Osteoblast (primary cell): ENCODE data around the gene LAMC1. TPM values are rescaled to one million over a fixed set of nuclear protein-coding genes. Genes with fewer than 3 reads are reported as not detected.

Experiments used
- DNase-seq: peaks from one replicate; pipeline ENCODE4 v3.0.0; 2011; ENCODE audit warnings: low spot score, mixed read lengths; ENCODE audit not compliant: insufficient read length; ENCODE audit errors: missing footprints
- H2AFZ ChIP-seq: 2 replicates; pipeline ENCODE4 v1.6.0; 2011; ENCODE audit warnings: mild to moderate bottlenecking, low read length
- H3K27ac ChIP-seq: 2 replicates; pipeline ENCODE4 v1.5.1; 2011; ENCODE audit warnings: mild to moderate bottlenecking, low read depth, low read length, moderate library complexity
- H3K27me3 ChIP-seq: 2 replicates; pipeline ENCODE4 v1.6.0; 2012; ENCODE audit warnings: mild to moderate bottlenecking, control low read depth, inconsistent platforms, low read length, moderate library complexity; ENCODE audit not compliant: insufficient read depth
- H3K36me3 ChIP-seq: 2 replicates; pipeline ENCODE4 v1.5.1; 2011; ENCODE audit warnings: mild to moderate bottlenecking, low read length, control low read depth, moderate library complexity; ENCODE audit not compliant: insufficient read depth
- H3K4me1 ChIP-seq: 2 replicates; pipeline ENCODE4 v1.5.1; 2011; ENCODE audit warnings: mild to moderate bottlenecking, low read length, control low read depth, moderate library complexity; ENCODE audit not compliant: insufficient read depth
- H3K4me2 ChIP-seq: 2 replicates; pipeline ENCODE4 v1.6.0; 2011; ENCODE audit warnings: mild to moderate bottlenecking, low read length; ENCODE audit not compliant: insufficient read depth
- H3K4me3 ChIP-seq: fragments of 200-600 bp; sonication (generic); 3 replicates; pipeline ENCODE4 v1.5.1; 2012; ENCODE audit warnings: mild to moderate bottlenecking, low read length, inconsistent platforms; ENCODE audit not compliant: insufficient read depth
- H3K79me2 ChIP-seq: 2 replicates; pipeline ENCODE4 v1.6.0; 2012; ENCODE audit warnings: mild to moderate bottlenecking, low read length, control low read depth, inconsistent platforms; ENCODE audit not compliant: insufficient read depth
- H3K9me3 ChIP-seq: 2 replicates; pipeline ENCODE4 v1.5.1; 2011; ENCODE audit warnings: low read depth, low read length, control low read depth
- H4K20me1 ChIP-seq: 2 replicates; pipeline ENCODE4 v1.6.0; 2012; ENCODE audit warnings: mild to moderate bottlenecking, low read length, control low read depth; ENCODE audit not compliant: insufficient read depth
- total RNA-seq: library from RNA; depleted of rRNA; stranded (reverse); fragments of >200 nt; gene quantifications from 2 replicates; pipeline ENCODE4 v1.2.3, GENCODE V29; 2012
- TF ChIP-seq, protein P1 (sequence below): IDR thresholded peaks from 2 replicates; pipeline ENCODE4 v1.5.1; 2011; ENCODE audit warnings: mild to moderate bottlenecking, low read depth, low read length, moderate library complexity; ENCODE audit errors: extremely low read depth

The LAMC1 gene
- total RNA-seq, 1 donor: 966 TPM

DNA sequence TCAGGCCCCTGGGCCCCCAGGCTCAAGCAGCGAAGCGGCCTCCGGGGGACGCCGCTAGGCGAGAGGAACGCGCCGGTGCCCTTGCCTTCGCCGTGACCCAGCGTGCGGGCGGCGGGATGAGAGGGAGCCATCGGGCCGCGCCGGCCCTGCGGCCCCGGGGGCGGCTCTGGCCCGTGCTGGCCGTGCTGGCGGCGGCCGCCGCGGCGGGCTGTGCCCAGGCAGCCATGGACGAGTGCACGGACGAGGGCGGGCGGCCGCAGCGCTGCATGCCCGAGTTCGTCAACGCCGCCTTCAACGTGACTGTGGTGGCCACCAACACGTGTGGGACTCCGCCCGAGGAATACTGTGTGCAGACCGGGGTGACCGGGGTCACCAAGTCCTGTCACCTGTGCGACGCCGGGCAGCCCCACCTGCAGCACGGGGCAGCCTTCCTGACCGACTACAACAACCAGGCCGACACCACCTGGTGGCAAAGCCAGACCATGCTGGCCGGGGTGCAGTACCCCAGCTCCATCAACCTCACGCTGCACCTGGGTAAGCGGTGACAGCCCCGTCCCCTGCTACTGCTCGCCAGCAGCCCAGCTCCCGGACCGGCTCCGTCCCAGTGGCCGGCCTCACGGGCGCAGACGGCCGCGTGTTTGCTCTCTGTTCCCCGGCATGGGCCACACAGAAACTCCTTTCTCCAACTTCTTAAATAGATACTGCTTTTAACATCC lies 539 bp downstream of the LAMC1 start:
- peak overlapping the region; percentile 86 for H3K4me2 ChIP-seq
- H3K27ac ChIP-seq: peak overlapping the region; percentile 94
- peaks cover 6% of the 10 kb centered on the region for H3K36me3 ChIP-seq
- peaks cover 54% of the 10 kb centered on the region for H3K79me2 ChIP-seq
- H3K4me3 ChIP-seq: peak overlapping the region; percentile 92
- H3K9me3 ChIP-seq: no peaks in the 10 kb centered on the region
- no peaks in the 10 kb centered on the region for H3K27me3 ChIP-seq
- H4K20me1 ChIP-seq: peaks cover 24% of the 10 kb centered on the region
- peaks cover 33% of the 10 kb centered on the region for H3K4me1 ChIP-seq
- peak; percentile 83 for DNase-seq
- TF ChIP-seq, protein P1, sequence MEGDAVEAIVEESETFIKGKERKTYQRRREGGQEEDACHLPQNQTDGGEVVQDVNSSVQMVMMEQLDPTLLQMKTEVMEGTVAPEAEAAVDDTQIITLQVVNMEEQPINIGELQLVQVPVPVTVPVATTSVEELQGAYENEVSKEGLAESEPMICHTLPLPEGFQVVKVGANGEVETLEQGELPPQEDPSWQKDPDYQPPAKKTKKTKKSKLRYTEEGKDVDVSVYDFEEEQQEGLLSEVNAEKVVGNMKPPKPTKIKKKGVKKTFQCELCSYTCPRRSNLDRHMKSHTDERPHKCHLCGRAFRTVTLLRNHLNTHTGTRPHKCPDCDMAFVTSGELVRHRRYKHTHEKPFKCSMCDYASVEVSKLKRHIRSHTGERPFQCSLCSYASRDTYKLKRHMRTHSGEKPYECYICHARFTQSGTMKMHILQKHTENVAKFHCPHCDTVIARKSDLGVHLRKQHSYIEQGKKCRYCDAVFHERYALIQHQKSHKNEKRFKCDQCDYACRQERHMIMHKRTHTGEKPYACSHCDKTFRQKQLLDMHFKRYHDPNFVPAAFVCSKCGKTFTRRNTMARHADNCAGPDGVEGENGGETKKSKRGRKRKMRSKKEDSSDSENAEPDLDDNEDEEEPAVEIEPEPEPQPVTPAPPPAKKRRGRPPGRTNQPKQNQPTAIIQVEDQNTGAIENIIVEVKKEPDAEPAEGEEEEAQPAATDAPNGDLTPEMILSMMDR: peak; percentile 32
- H2AFZ ChIP-seq: no peak overlapping the region

DNA sequence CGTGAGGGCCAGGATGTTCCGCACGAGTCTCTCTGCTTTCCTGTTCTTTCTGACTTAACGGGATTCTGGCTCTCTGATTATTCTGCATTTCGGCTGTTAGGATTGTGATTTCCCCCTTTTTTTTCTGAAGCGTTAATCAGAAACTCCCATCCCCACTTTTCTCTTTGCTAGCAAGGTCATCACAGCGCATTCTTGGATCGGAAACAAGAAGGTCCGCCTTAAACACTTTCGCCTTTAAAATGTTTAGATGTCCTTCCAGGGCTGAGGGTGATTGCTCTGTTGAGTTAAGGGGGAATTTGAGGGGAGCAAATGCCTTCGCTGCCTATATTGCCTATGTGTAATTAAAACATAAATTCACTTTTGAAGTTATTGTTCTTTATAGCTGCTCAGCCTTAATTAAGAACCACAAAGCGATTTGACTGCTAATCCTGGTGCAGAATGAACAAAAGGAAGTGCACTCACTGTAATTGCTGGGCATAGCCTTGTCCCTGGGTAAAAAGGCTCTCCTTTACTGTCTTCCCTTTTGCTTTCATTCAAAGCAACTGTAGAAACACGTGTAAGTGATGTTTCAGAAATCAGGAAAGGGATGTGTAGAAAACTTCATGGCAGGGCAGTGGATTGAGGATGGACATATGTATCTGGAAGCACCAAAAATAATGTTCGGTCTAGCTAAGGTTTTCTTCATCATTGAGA lies 1.2 kb downstream of the LAMC1 start:
- H2AFZ ChIP-seq: no peak overlapping the region
- no peaks in the 10 kb centered on the region for H3K9me3 ChIP-seq
- peak overlapping the region; percentile 86 for H3K4me2 ChIP-seq
- H3K4me3 ChIP-seq: peak overlapping the region; percentile 92
- H3K27me3 ChIP-seq: no peaks in the 10 kb centered on the region
- no peak for DNase-seq
- TF ChIP-seq, protein P1: no peak
- H3K4me1 ChIP-seq: peaks cover 40% of the 10 kb centered on the region
- H4K20me1 ChIP-seq: peaks cover 29% of the 10 kb centered on the region
- peaks cover 61% of the 10 kb centered on the region for H3K79me2 ChIP-seq
- H3K36me3 ChIP-seq: peaks cover 13% of the 10 kb centered on the region
- peak overlapping the region; percentile 94 for H3K27ac ChIP-seq

DNA sequence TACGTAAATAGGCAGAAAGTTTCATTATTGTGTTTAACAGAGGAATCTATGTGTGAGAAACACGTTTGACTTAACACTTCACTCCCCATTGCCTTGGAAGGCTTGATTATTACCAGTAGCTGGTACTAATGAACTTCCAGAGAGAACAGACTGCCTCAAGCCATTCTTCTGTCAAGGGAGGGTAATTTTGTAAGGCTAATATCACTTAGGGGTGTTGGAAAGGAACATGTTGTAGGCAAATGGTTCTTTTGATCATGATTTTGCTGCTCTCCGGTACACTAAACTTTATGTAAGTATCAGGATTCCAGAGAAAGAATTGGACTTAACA lies 1.8 kb downstream of the LAMC1 start:
- Histone ChIP-seq H3K4me2 (peak overlapping the region; percentile 86), H4K20me1 (peaks cover 31% of the 10 kb centered on the region), H3K4me1 (peaks cover 45% of the 10 kb centered on the region), H3K27me3 (no peaks in the 10 kb centered on the region), H3K79me2 (peaks cover 66% of the 10 kb centered on the region), H3K36me3 (peaks cover 14% of the 10 kb centered on the region), H3K4me3 (peak overlapping the region; percentile 92), H2AFZ (no peak overlapping the region), H3K9me3 (no peaks in the 10 kb centered on the region), H3K27ac (peak overlapping the region; percentile 94)
- DNase-seq: peak; percentile 57
- TF ChIP-seq, protein P1: no peak
